ENCODE data around the gene LINGO4. TPM values are rescaled to one million over a fixed set of nuclear protein-coding genes. Genes with fewer than 3 reads are reported as not detected.
A peak's percentile ranks its signal among the peaks of the same experiment; 100 is the strongest.

Gene LINGO4
- total and polyA plus RNA-seq, 2 of the 13 experiments (the other 11 are each of a cell fraction or from before 2014, with no cell fraction given): 0.02 to 0.05 TPM

- no peak for TF ChIP-seq AFF4 (CRISPR knock-in tag; IDR thresholded peaks at IDR 0.05)
- 0 out of 2 replicates have a peak, but pooled peaks have one; percentile 48 for TF ChIP-seq HMG20B (CRISPR knock-in tag; conservative IDR thresholded peaks at IDR 0.05)
- no peak for TF ChIP-seq PAWR (CRISPR knock-in tag; IDR thresholded peaks at IDR 0.05; ENCODE audit: borderline replicate concordance)
- no peak for TF ChIP-seq HNRNPH1 (optimal IDR thresholded peaks at IDR 0.05; ENCODE audit: low read depth, low read length)
- TF ChIP-seq ZNF562 (CRISPR knock-in tag; IDR thresholded peaks at IDR 0.05; ENCODE audit: borderline replicate concordance): no peak
- TF ChIP-seq ZNF598 (CRISPR knock-in tag; IDR thresholded peaks at IDR 0.05; ENCODE audit: borderline replicate concordance): peak; percentile 93; the same call in 1 of the 2 replicates
- no peak for TF ChIP-seq TAF15 (IDR thresholded peaks at IDR 0.05; ENCODE audit: low read depth, low read length, poor library complexity, severe bottlenecking)
- peak; percentile 44; the same call in 1 of the 2 replicates for TF ChIP-seq ZMYM3 (CRISPR knock-in tag; IDR thresholded peaks at IDR 0.05)
- no peak; the same call in 1 of the 2 replicates for TF ChIP-seq ZNF572 (CRISPR knock-in tag; IDR thresholded peaks at IDR 0.05)
- no peak for TF ChIP-seq TBP (CRISPR knock-in tag; IDR thresholded peaks at IDR 0.05)
- no peak for TF ChIP-seq HDAC6 (IDR thresholded peaks at IDR 0.05; ENCODE audit: low read depth, low read length)
- TF ChIP-seq SMYD3 (CRISPR knock-in tag; IDR thresholded peaks at IDR 0.05): peak; percentile 50; the same call in 1 of the 2 replicates
- no peak for TF ChIP-seq NBN (conservative IDR thresholded peaks at IDR 0.05)
- peak; percentile 82; the same call in 1 of the 2 replicates for TF ChIP-seq NFKB2 (CRISPR knock-in tag; IDR thresholded peaks at IDR 0.05; ENCODE audit: borderline replicate concordance)
- no peak for TF ChIP-seq ZNF644 (CRISPR knock-in tag; IDR thresholded peaks at IDR 0.05; ENCODE audit: low read depth)
- no peak for TF ChIP-seq ZKSCAN1 (IDR thresholded peaks at IDR 0.05; ENCODE audit: low read length)
- TF ChIP-seq BATF2 (CRISPR knock-in tag; IDR thresholded peaks at IDR 0.05): no peak
- 0 out of 2 replicates have a peak, but pooled peaks have one; percentile 17 for TF ChIP-seq RARA (CRISPR knock-in tag; IDR thresholded peaks at IDR 0.05)
- TF ChIP-seq NKX3-1 (CRISPR knock-in tag; IDR thresholded peaks at IDR 0.05): peak; percentile 55; the same call in 1 of the 2 replicates
- peak; percentile 91 for TF ChIP-seq ASH2L (IDR thresholded peaks at IDR 0.05; ENCODE audit: insufficient read length, low read depth, low read length)
- no peak for TF ChIP-seq ZNF496 (CRISPR knock-in tag; IDR thresholded peaks at IDR 0.05; ENCODE audit: insufficient replicate concordance)
- TF ChIP-seq DPF2 (CRISPR knock-in tag; IDR thresholded peaks at IDR 0.05; ENCODE audit: borderline replicate concordance, low read depth): no peak
- peak; percentile 96 for TF ChIP-seq PHF8 (CRISPR knock-in tag; IDR thresholded peaks at IDR 0.05)
- no peak for TF ChIP-seq IKZF1 (IDR thresholded peaks at IDR 0.05)
These were observed 42.0 kb downstream of the LINGO4 start, which contains the start of gene MRPL9 (continued) for GRCh38 chr1:151762941-151763921.

Measured in HepG2 (cell line).